ENCODE results near the gene RHBDL1.

GRCh38 chr16:679814-680624 is 4.5 kb downstream of the RHBDL1 start, which contains the start of gene STUB1:
- TF ChIP-seq CTCF (conservative IDR thresholded peaks at IDR 0.05; ENCODE audit: low read length): no peak
- TF ChIP-seq EZH2phosphoT487 (IDR thresholded peaks at IDR 0.05; ENCODE audit: borderline replicate concordance): no peak
